ENCODE data around the gene C19orf85.

GRCh38 chr19:55453511-55454260, 10.9 kb downstream of the C19orf85 start:
- no peak for TF ChIP-seq CTCF (IDR thresholded peaks at IDR 0.05)
- no peak for TF ChIP-seq POLR2A (IDR thresholded peaks at IDR 0.05)

Measured in heart left ventricle (tissue), 13 donors.